ENCODE data around the gene GNPTAB. TPM values are rescaled to one million over a fixed set of nuclear protein-coding genes. Genes with fewer than 3 reads are reported as not detected.

The GNPTAB gene
- total and polyA plus RNA-seq, 2 of the 13 experiments (the other 11 are each of a cell fraction or from before 2014, with no cell fraction given) = 13.6 to 19.4 TPM

- TF ChIP-seq PBX2 (CRISPR knock-in tag; IDR thresholded peaks at IDR 0.05) (no peak), CEBPG (CRISPR knock-in tag; IDR thresholded peaks at IDR 0.05) (no peak), ZNF775 (CRISPR knock-in tag; IDR thresholded peaks at IDR 0.05; ENCODE audit: borderline replicate concordance) (no peak), POGK (CRISPR knock-in tag; conservative IDR thresholded peaks at IDR 0.05) (no peak), MNT (IDR thresholded peaks at IDR 0.05) (no peak), ZBTB3 (CRISPR knock-in tag; IDR thresholded peaks at IDR 0.05; ENCODE audit: borderline replicate concordance, low read depth) (no peak)
Observed at GRCh38 chr12:101823039-101823438, 7.7 kb downstream of the GNPTAB start (continued).

- CTCF ChIA-PET (ENCODE audit: low intra/inter-chr PET ratio, low total read pairs) = no interaction called here
- intact Hi-C loops (cut with micrococcal nuclease; ENCODE audit: unreplicated experiment) = no loop called here
- no peak for TF ChIP-seq GLMP (CRISPR knock-in tag; IDR thresholded peaks at IDR 0.05; ENCODE audit: borderline replicate concordance)
- no peak for TF ChIP-seq ZNF543 (CRISPR knock-in tag; IDR thresholded peaks at IDR 0.05)
- TF ChIP-seq SMC3 (IDR thresholded peaks at IDR 0.05; ENCODE audit: low read length) = no peak
- TF ChIP-seq ZNF788 (CRISPR knock-in tag; IDR thresholded peaks at IDR 0.05; ENCODE audit: borderline replicate concordance) = no peak
- no peak for TF ChIP-seq POLR2A (IDR thresholded peaks at IDR 0.05; ENCODE audit: insufficient read depth in 1 of 2, low read depth in 2 of 2, low read length in 2 of 2)
- TF ChIP-seq E2F5 (CRISPR knock-in tag; conservative IDR thresholded peaks at IDR 0.05) = no peak
- TF ChIP-seq ZNF878 (CRISPR knock-in tag; IDR thresholded peaks at IDR 0.05) = no peak
- no peak for TF ChIP-seq CEBPB (IDR thresholded peaks at IDR 0.05; ENCODE audit: borderline replicate concordance, low read depth, low read length)
- no peak for TF ChIP-seq SOX6 (IDR thresholded peaks at IDR 0.05)
- TF ChIP-seq SOX6 (CRISPR knock-in tag; IDR thresholded peaks at IDR 0.05) = no peak
- no peak for TF ChIP-seq ZNF747 (CRISPR knock-in tag; IDR thresholded peaks at IDR 0.05; ENCODE audit: borderline replicate concordance)
- TF ChIP-seq DDIT3 (CRISPR knock-in tag; IDR thresholded peaks at IDR 0.05) = no peak
Observed at GRCh38 chr12:101819467-101819866, 11.3 kb downstream of the GNPTAB start.

More at GRCh38 chr12:101819467-101819866, 11.3 kb downstream of the GNPTAB start:
- Histone ChIP-seq H3K79me2 (ENCODE audit: insufficient read depth, low read length) (no peaks in the 10 kb centered on the region), H3K4me3 (replicated peaks in 1 of 3; ENCODE audit: insufficient read depth in 1 of 3, low read depth in 2 of 3, low read length in 3 of 3) (no peak overlapping the region), H3K4me2 (ENCODE audit: low read depth, low read length) (no peak overlapping the region), H3K9me3 (ENCODE audit: low read length) (no peaks in the 10 kb centered on the region), H3K4me1 (ENCODE audit: insufficient read depth, low read length) (0 out of 2 replicates have a peak, but pooled peaks cover under 1% of the 10 kb centered on the region), H3K27me3 (ENCODE audit: control insufficient read depth in 1 of 2, insufficient read depth in 2 of 2, low read length in 2 of 2) (no peaks in the 10 kb centered on the region), H2AFZ (ENCODE audit: low read length) (no peak overlapping the region), H3K9ac (ENCODE audit: insufficient read depth, low read depth, low read length) (no peak overlapping the region), H3K27ac (ENCODE audit: extremely low read length, insufficient read depth, low read length) (no peak overlapping the region), H3K36me3 (replicated peaks in 1 of 2; ENCODE audit: control insufficient read depth in 1 of 2, insufficient read depth in 2 of 2, low read length in 2 of 2) (no peaks in the 10 kb centered on the region), H4K20me1 (ENCODE audit: insufficient read depth, low read length) (no peaks in the 10 kb centered on the region)
- FAIRE-seq = no peak
- no TSS peak for BruUV-seq (replicated peaks)
- WGBS (ENCODE audit: low lambda C conversion rate) = 100% methylated on average over 2 of the region's 2 CpGs
- ATAC-seq = no peak
- in situ Hi-C loops (cut with HindIII; ENCODE audit: extremely low pct_ligation_motif_present, low pct_unique_long_range_greater_than_20kb) = no loop called here
- POLR2A ChIA-PET = interaction anchor here (0.9 kb wide), 1 partner anchor 11 kb away, joined by 3 read pairs; no protein-coding TSS in a partner anchor
- no peak for DNase-seq (ENCODE audit: low spot score)
